HepG2 (cell line): Measurements from ENCODE around the gene ZFP42. TPM values are rescaled to one million over a fixed set of nuclear protein-coding genes. Genes with fewer than 3 reads are reported as not detected.
"Not testable (repeated sequence)": the region's sequence is repeated elsewhere in the genome, so short reads cannot be mapped to it uniquely, and the experiment has no call there.

Source experiments
- ATAC-seq: fragments of 200-7000 bp; cut with Tn5 transposase; 3 replicates; pipeline ENCODE4 v1.9.1; 2020; ENCODE audit warnings: mild to moderate bottlenecking, moderate library complexity
- BruUV-seq: library from RNA; stranded (reverse); fragments of 400-500 nt; replicated peaks from 2 replicates; lab custom pipeline; 2021; lab: Mats Ljungman, UMichigan
- CTCF ChIA-PET: fragments of 300-600 bp; formaldehyde crosslinking; extraction: SDS; loops from one replicate; lab custom pipeline; 2021; ENCODE audit warnings: low total read pairs, inconsistent platforms, low intra/inter-chr PET ratio; lab: Yijun Ruan, JAX
- POLR2A ChIA-PET: fragments of 350-600 bp; sonication (Branson Sonifier 250); formaldehyde crosslinking; loops from one replicate; lab custom pipeline; 2020; ENCODE audit warnings: antibody characterized with exemption, inconsistent platforms; lab: Yijun Ruan, JAX
- DNase-seq: peaks from one replicate; pipeline ENCODE4 v3.0.0-alpha.2; 2015; ENCODE audit warnings: low spot score
- FAIRE-seq: peaks from 3 replicates; lab custom pipeline; 2011; peaks lifted over from hg19 to GRCh38; lab: Jason Lieb, UNC
- H2AFZ ChIP-seq: one replicate; pipeline ENCODE4 v1.6.1; 2011; ENCODE audit warnings: low read length, inconsistent platforms
- H3K27ac ChIP-seq: fragments of 300-600 bp; 3 replicates; pipeline ENCODE4 v1.8.0; 2011; ENCODE audit warnings: mixed run types, mild to moderate bottlenecking, mixed read lengths, low read length, inconsistent platforms; ENCODE audit not compliant: insufficient read depth; ENCODE audit errors: extremely low read length
- H3K27me3 ChIP-seq, 2 experiments: fragments of 200-600 bp in 1 of 2; 2 replicates in 1 of 2; 3 replicates in 1 of 2; pipeline versions ENCODE4 v1.6.0 to v1.8.0; 2011; ENCODE audit warnings: low read length in 2 of 2, mild to moderate bottlenecking in 2 of 2, moderate library complexity in 2 of 2, inconsistent platforms in 1 of 2; ENCODE audit not compliant: insufficient read depth in 2 of 2, control insufficient read depth in 1 of 2
- H3K36me3 ChIP-seq, 2 experiments: fragments of 200-600 bp in 1 of 2; replicated peaks in 1 of 2; 2 replicates in 1 of 2; 3 replicates in 1 of 2; pipeline versions ENCODE4 v1.5.1 to v1.8.0; 2011; ENCODE audit warnings: low read length in 2 of 2, inconsistent platforms in 1 of 2; ENCODE audit not compliant: insufficient read depth in 2 of 2, control insufficient read depth in 1 of 2
- H3K4me1 ChIP-seq: 2 replicates; pipeline ENCODE4 v1.5.1; 2012; ENCODE audit warnings: low read length, inconsistent platforms; ENCODE audit not compliant: insufficient read depth
- H3K4me2 ChIP-seq: 2 replicates; pipeline ENCODE4 v1.6.0; 2011; ENCODE audit warnings: low read depth, low read length, inconsistent platforms
- H3K4me3 ChIP-seq, 3 experiments: fragments of 200-600 bp in 1 of 3; sonication (generic), shearing (Covaris generic) in 1 of 3; replicated peaks in 1 of 3; 2 replicates each; pipeline ENCODE4 v1.5.1; 2011 to 2016; ENCODE audit warnings: low read length in 3 of 3, inconsistent platforms in 2 of 3, low read depth in 2 of 3, mild to moderate bottlenecking in 2 of 3, control low read depth in 1 of 3, mixed read lengths in 1 of 3; ENCODE audit not compliant: insufficient read depth in 1 of 3
- H3K79me2 ChIP-seq: one replicate; pipeline ENCODE4 v1.6.1; 2011; ENCODE audit warnings: low read length, inconsistent platforms; ENCODE audit not compliant: insufficient read depth
- H3K9ac ChIP-seq: 2 replicates; pipeline ENCODE4 v1.6.0; 2011; ENCODE audit warnings: mild to moderate bottlenecking, low read depth, low read length, inconsistent platforms; ENCODE audit not compliant: insufficient read depth
- H3K9me3 ChIP-seq: 2 replicates; pipeline ENCODE4 v1.5.1; 2012; ENCODE audit warnings: mild to moderate bottlenecking, low read length
- H4K20me1 ChIP-seq: 2 replicates; pipeline ENCODE4 v1.6.0; 2011; ENCODE audit warnings: inconsistent platforms, mild to moderate bottlenecking, low read length, moderate library complexity; ENCODE audit not compliant: insufficient read depth
- CEBPB ChIP-seq: IDR thresholded peaks from 2 replicates; pipeline ENCODE4 v1.6.1; 2011; ENCODE audit warnings: low read depth, low read length, improper control_type of control experiment, borderline replicate concordance
- ZBTB49 ChIP-seq: sonication (generic); formaldehyde crosslinking; IDR thresholded peaks from 2 replicates; pipeline ENCODE4 v1.4.0; 2020; ENCODE audit warnings: missing genetic modification reagents, borderline replicate concordance
- ZNF30 ChIP-seq: sonication (generic); formaldehyde crosslinking; IDR thresholded peaks from 2 replicates; pipeline ENCODE4 v1.5.0; 2020; ENCODE audit warnings: mild to moderate bottlenecking, missing genetic modification reagents
- ZNF326 ChIP-seq: sonication (generic); formaldehyde crosslinking; IDR thresholded peaks from 2 replicates; pipeline ENCODE4 v1.4.0; 2020; ENCODE audit warnings: missing genetic modification reagents, borderline replicate concordance
- ZNF570 ChIP-seq: sonication (generic); formaldehyde crosslinking; IDR thresholded peaks from 2 replicates; pipeline ENCODE4 v1.4.0; 2020; ENCODE audit warnings: mild to moderate bottlenecking, missing genetic modification reagents, borderline replicate concordance
- WGBS: methylation state at CpG from one replicate; pipeline ENCODE4 v1.1.6; 2017; ENCODE audit warnings: low lambda C conversion rate; 5-methylcytosine and 5-hydroxymethylcytosine counted together
- in situ Hi-C: cut with HindIII; loops from 2 replicates; pipeline ENCODE4 v1.10.0; 2017; ENCODE audit warnings: low pct_unique_long_range_greater_than_20kb; ENCODE audit not compliant: extremely low pct_ligation_motif_present
- intact Hi-C: fragments of 100-400 bp; cut with micrococcal nuclease; formaldehyde crosslinking; loops from one replicate; pipeline ENCODE4 v1.10.0; 2022; ENCODE audit not compliant: unreplicated experiment
- polyA plus RNA-seq, 8 experiments: library from polyadenylated mRNA; depleted of rRNA in 3 of 8; stranded (reverse) in 7 of 8; unstranded in 1 of 8; fragments of >200 nt; fragmentation: Illumina TruSeq in 4 of 8; extraction: Trizol in 4 of 8; gene quantifications; 2 replicates each; pipeline versions ENCODE4 v1.2.1 to v1.2.3, GENCODE V29; 2011 to 2016; ENCODE audit warnings: low read depth in 4 of 8, missing spikeins in 1 of 8, mixed read lengths in 1 of 8; ENCODE audit not compliant: insufficient read depth in 1 of 8
- total RNA-seq, 5 experiments: library from RNA; depleted of rRNA; stranded (reverse); fragments of >200 nt; fragmentation: Illumina TruSeq; extraction: Trizol; gene quantifications; 2 replicates each; pipeline ENCODE4 v1.2.3, GENCODE V29; 2016; ENCODE audit warnings: low read depth in 1 of 5

ZFP42 gene
- total and polyA plus RNA-seq, 2 of the 13 experiments (the other 11 are each of a cell fraction or from before 2014, with no cell fraction given) = not detected

- 35% methylated on average over 5 of the region's 5 CpGs for WGBS
- H3K9ac ChIP-seq = no peak overlapping the region
- CTCF ChIA-PET = no interaction called here
- H3K4me3 ChIP-seq = no peak overlapping the region
- no peaks in the 10 kb centered on the region for H3K4me1 ChIP-seq
- TF ChIP-seq CEBPB (no peak), ZNF326 (CRISPR knock-in tag) (no peak), ZBTB49 (CRISPR knock-in tag) (no peak), ZNF30 (CRISPR knock-in tag) (no peak), ZNF570 (no peak)
- H4K20me1 ChIP-seq = no peaks in the 10 kb centered on the region
- no TSS peak for BruUV-seq
- no peak overlapping the region for H3K4me2 ChIP-seq
- ATAC-seq (no peak), FAIRE-seq (no peak), DNase-seq (no peak)
- no peaks in the 10 kb centered on the region for H3K9me3 ChIP-seq
- intact Hi-C loops = no loop called here
- H2AFZ ChIP-seq = no peak overlapping the region
- no peaks in the 10 kb centered on the region for H3K79me2 ChIP-seq
- no peaks in the 10 kb centered on the region for H3K36me3 ChIP-seq
- no peak overlapping the region for H3K27ac ChIP-seq
- in situ Hi-C loops = no loop called here
- POLR2A ChIA-PET = no interaction called here
- no peaks in the 10 kb centered on the region; a peak in 1 of 5 replicates for H3K27me3 ChIP-seq
Measured at GRCh38 chr4:188043154-188043553, 47.6 kb downstream of the ZFP42 start.

DNA sequence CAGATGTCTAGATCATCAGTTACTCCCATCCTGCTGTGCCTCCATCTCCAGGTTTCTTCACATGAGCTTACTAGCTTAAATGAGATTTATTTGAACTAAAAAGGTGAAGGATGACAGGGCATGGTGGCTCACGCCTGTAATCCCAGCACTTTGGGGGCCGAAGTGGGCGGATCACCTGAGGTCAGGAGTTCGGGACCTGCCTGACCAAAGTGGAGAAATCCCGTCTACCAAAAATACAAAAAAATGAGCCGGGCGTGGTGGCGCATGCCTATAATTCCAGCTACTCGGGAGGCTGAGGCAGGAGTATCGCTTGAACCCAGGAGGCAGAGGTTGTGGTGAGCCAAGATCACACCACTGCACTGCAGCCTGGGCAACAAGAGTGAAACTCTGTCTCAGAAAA is 49.9 kb downstream of the ZFP42 start:
- H3K79me2 ChIP-seq, H2AFZ ChIP-seq, ATAC-seq, H3K4me3 ChIP-seq, H3K27ac ChIP-seq, POLR2A ChIA-PET, H3K4me1 ChIP-seq, intact Hi-C loops, H3K9me3 ChIP-seq, H3K27me3 ChIP-seq, FAIRE-seq, DNase-seq, H4K20me1 ChIP-seq, BruUV-seq, CTCF ChIA-PET, in situ Hi-C loops, H3K4me2 ChIP-seq, H3K36me3 ChIP-seq, H3K9ac ChIP-seq: not testable (repeated sequence)
- WGBS = 25% methylated on average over 10 of the region's 10 CpGs
